Calu3 (cell line): ENCODE data around the gene BBOF1. TPM values are rescaled to one million over a fixed set of nuclear protein-coding genes. Genes with fewer than 3 reads are reported as not detected.
A peak's percentile ranks its signal among the peaks of the same experiment; 100 is the strongest.

ENCODE experiments used
- BruUV-seq: library from RNA; stranded (reverse); fragments of 400-500 nt; replicated peaks from 2 replicates; lab custom pipeline; 2021; lab: Mats Ljungman, UMichigan
- CTCF ChIA-PET: fragments of 300-600 bp; sonication (Branson Sonifier 250); formaldehyde crosslinking; loops from one replicate; lab custom pipeline; 2022; ENCODE audit warnings: antibody characterized with exemption; lab: Charles Lee
- DNase-seq: peaks from one replicate; pipeline ENCODE4 v3.0.0; 2022
- H3K27ac Mint-ChIP-seq: one replicate; pipeline ENCODE4 v1.8.0; 2022; ENCODE audit warnings: mixed read lengths; ENCODE audit not compliant: unreplicated experiment
- H3K27me3 Mint-ChIP-seq: one replicate; pipeline ENCODE4 v1.8.0; 2022; ENCODE audit warnings: mixed read lengths; ENCODE audit not compliant: unreplicated experiment
- H3K36me3 Mint-ChIP-seq: one replicate; pipeline ENCODE4 v1.8.0; 2022; ENCODE audit warnings: mild to moderate bottlenecking, moderate library complexity, mixed read lengths; ENCODE audit not compliant: insufficient read depth, unreplicated experiment
- H3K4me1 Mint-ChIP-seq: one replicate; pipeline ENCODE4 v1.8.0; 2022; ENCODE audit warnings: mild to moderate bottlenecking, low read depth, mixed read lengths; ENCODE audit not compliant: unreplicated experiment
- H3K4me3 Mint-ChIP-seq: one replicate; pipeline ENCODE4 v1.8.0; 2022; ENCODE audit warnings: mild to moderate bottlenecking, low read depth, moderate library complexity, mixed read lengths; ENCODE audit not compliant: unreplicated experiment
- H3K9me3 Mint-ChIP-seq: one replicate; pipeline ENCODE4 v1.8.0; 2022; ENCODE audit warnings: low read depth, mixed read lengths; ENCODE audit not compliant: unreplicated experiment
- CTCF ChIP-seq: fragments of 200-600 bp; IDR thresholded peaks from one replicate; pipeline ENCODE4 v1.8.0; 2022; ENCODE audit warnings: antibody characterized with exemption; ENCODE audit not compliant: unreplicated experiment
- intact Hi-C: fragments of 100-400 bp; cut with micrococcal nuclease; formaldehyde crosslinking; loops from one replicate; pipeline ENCODE4 v1.10.0; 2022; ENCODE audit not compliant: unreplicated experiment
- total RNA-seq: library from RNA; stranded (reverse); gene quantifications from 2 replicates; pipeline ENCODE4 v1.2.3, GENCODE V29; 2022

Gene BBOF1
- total RNA-seq, 1 experiment from 2014 or later, result 1.3 TPM

GRCh38 chr14:74034572-74034971 is 15.4 kb downstream of the BBOF1 start:
- H3K36me3 Mint-ChIP-seq, result no peaks in the 10 kb centered on the region
- H3K4me1 Mint-ChIP-seq, result no peaks in the 10 kb centered on the region
- CTCF ChIA-PET, result no interaction called here
- H3K4me3 Mint-ChIP-seq, result no peak overlapping the region
- no peak for DNase-seq
- intact Hi-C loops, result loop anchor here (10.0 kb wide), 1 partner anchor 150 kb away; the partner anchor contains the start of gene ZNF410
- H3K27me3 Mint-ChIP-seq, result no peaks in the 10 kb centered on the region
- TF ChIP-seq CTCF, result no peak
- no TSS peak for BruUV-seq
- no peaks in the 10 kb centered on the region for H3K9me3 Mint-ChIP-seq
- H3K27ac Mint-ChIP-seq, result no peak overlapping the region

- no peak for DNase-seq
- H3K27me3 Mint-ChIP-seq, result no peaks in the 10 kb centered on the region
- no peaks in the 10 kb centered on the region for H3K4me1 Mint-ChIP-seq
- BruUV-seq, result no TSS peak
- CTCF ChIA-PET, result no interaction called here
- no peak for TF ChIP-seq CTCF
- no peak overlapping the region for H3K27ac Mint-ChIP-seq
- H3K9me3 Mint-ChIP-seq, result no peaks in the 10 kb centered on the region
- no peaks in the 10 kb centered on the region for H3K36me3 Mint-ChIP-seq
- H3K4me3 Mint-ChIP-seq, result no peak overlapping the region
- intact Hi-C loops, result loop anchor here (10.0 kb wide), 1 partner anchor 151 kb away; the partner anchor contains the start of gene ZNF410
Observed at GRCh38 chr14:74035556-74035955, 16.4 kb downstream of the BBOF1 start.

GRCh38 chr14:74038020-74038859 is 19.1 kb downstream of the BBOF1 start:
- intact Hi-C loops, result loop anchor here (10.0 kb wide), 1 partner anchor 153 kb away; the partner anchor contains the start of gene ZNF410
- DNase-seq, result peak; percentile 21
- no peak overlapping the region for H3K4me3 Mint-ChIP-seq
- no peaks in the 10 kb centered on the region for H3K4me1 Mint-ChIP-seq
- TF ChIP-seq CTCF, result peak; percentile 40
- no peaks in the 10 kb centered on the region for H3K36me3 Mint-ChIP-seq
- BruUV-seq, result no TSS peak
- no peaks in the 10 kb centered on the region for H3K27me3 Mint-ChIP-seq
- CTCF ChIA-PET, result interaction anchor here (0.6 kb wide), 1 partner anchor 346 kb away, joined by 3 read pairs; no protein-coding TSS in a partner anchor
- no peak overlapping the region for H3K27ac Mint-ChIP-seq
- H3K9me3 Mint-ChIP-seq, result no peaks in the 10 kb centered on the region

GRCh38 chr14:74042296-74042695 is 23.1 kb downstream of the BBOF1 start:
- BruUV-seq, result no TSS peak
- H3K27ac Mint-ChIP-seq, result no peak overlapping the region
- H3K36me3 Mint-ChIP-seq, result no peaks in the 10 kb centered on the region
- H3K4me3 Mint-ChIP-seq, result no peak overlapping the region
- TF ChIP-seq CTCF, result no peak
- DNase-seq, result no peak
- CTCF ChIA-PET, result interaction anchor here (0.6 kb wide), 1 partner anchor 552 kb away, joined by 3 read pairs; the partner anchor contains the start of gene RIOX1
- H3K4me1 Mint-ChIP-seq, result no peaks in the 10 kb centered on the region
- H3K9me3 Mint-ChIP-seq, result no peaks in the 10 kb centered on the region
- intact Hi-C loops, result no loop called here
- H3K27me3 Mint-ChIP-seq, result no peaks in the 10 kb centered on the region
